GM12878 (cell line): ENCODE measurements around the gene LIPT1. TPM values are rescaled to one million over a fixed set of nuclear protein-coding genes. Genes with fewer than 3 reads are reported as not detected.

Experiments
- ATAC-seq: fragments of 200-7000 bp; cut with Tn5 transposase; 3 replicates; pipeline ENCODE4 v1.9.1; 2020; ENCODE audit warnings: mild to moderate bottlenecking, moderate library complexity
- BruUV-seq: library from RNA; stranded (reverse); fragments of 400-500 nt; replicated peaks from 2 replicates; lab custom pipeline; 2021; lab: Mats Ljungman, UMichigan
- CTCF ChIA-PET: fragments of 300-600 bp; sonication (Branson Sonifier 250); formaldehyde crosslinking; extraction: SDS; loops from one replicate; lab custom pipeline; 2021; ENCODE audit warnings: inconsistent platforms; lab: Yijun Ruan, JAX
- POLR2A ChIA-PET: fragments of 350-600 bp; formaldehyde crosslinking; extraction: SDS; loops from one replicate; lab custom pipeline; 2021; ENCODE audit warnings: inconsistent platforms; lab: Charles Lee
- RAD21 ChIA-PET: fragments of 300-600 bp; sonication (Branson Sonifier 250); formaldehyde crosslinking; loops from one replicate; lab custom pipeline; 2023; ENCODE audit warnings: antibody characterized with exemption; ENCODE audit not compliant: unreplicated experiment; lab: Charles Lee
- SMC1A ChIA-PET: fragments of 300-600 bp; sonication (Branson Sonifier 250); formaldehyde crosslinking; loops from one replicate; lab custom pipeline; 2023; ENCODE audit not compliant: unreplicated experiment, uncharacterized antibody; lab: Charles Lee
- DNase-seq: peaks from one replicate; pipeline ENCODE4 v3.0.0-alpha.2; 2011; ENCODE audit warnings: low read depth, low spot score
- FAIRE-seq: peaks from 3 replicates; lab custom pipeline; 2011; peaks lifted over from hg19 to GRCh38; lab: Jason Lieb, UNC
- H2AFZ ChIP-seq: 2 replicates; pipeline ENCODE4 v1.6.0; 2011; ENCODE audit warnings: low read depth, low read length, control low read depth; ENCODE audit not compliant: control insufficient read depth
- H3K27ac ChIP-seq: 2 replicates; pipeline ENCODE4 v1.5.1; 2011; ENCODE audit warnings: control low read depth; ENCODE audit not compliant: control insufficient read depth, insufficient read depth
- H3K27me3 ChIP-seq, 2 experiments: replicated peaks in 1 of 2; 2 replicates each; pipeline versions ENCODE4 v1.6.0 to v1.6.1; 2011; ENCODE audit warnings: low read length in 1 of 2; ENCODE audit not compliant: control insufficient read depth in 2 of 2, insufficient read depth in 2 of 2
- H3K36me3 ChIP-seq, 2 experiments: 2 replicates each; pipeline ENCODE4 v1.5.1; 2011; ENCODE audit warnings: low read length in 1 of 2; ENCODE audit not compliant: control insufficient read depth in 2 of 2, insufficient read depth in 2 of 2
- H3K4me1 ChIP-seq: 2 replicates; pipeline ENCODE4 v1.6.1; 2011; ENCODE audit warnings: mild to moderate bottlenecking, low read length, moderate library complexity, mixed read lengths; ENCODE audit not compliant: control insufficient read depth, insufficient read depth
- H3K4me2 ChIP-seq: 2 replicates; pipeline ENCODE4 v1.6.0; 2011; ENCODE audit warnings: control low read depth; ENCODE audit not compliant: control insufficient read depth, insufficient read depth
- H3K4me3 ChIP-seq: fragments of 200-600 bp; sonication (generic); 2 replicates; pipeline ENCODE4 v1.5.1; 2016
- H3K79me2 ChIP-seq: 2 replicates; pipeline ENCODE4 v1.6.0; 2011; ENCODE audit warnings: low read length; ENCODE audit not compliant: control insufficient read depth, insufficient read depth
- H3K9ac ChIP-seq: 2 replicates; pipeline ENCODE4 v1.8.0; 2011; ENCODE audit warnings: low read length, control low read depth, mixed read lengths; ENCODE audit not compliant: control insufficient read depth, insufficient read depth
- H3K9me3 ChIP-seq: replicated peaks from 3 replicates; pipeline ENCODE4 v1.5.1; 2011; ENCODE audit warnings: mild to moderate bottlenecking, low read length; ENCODE audit not compliant: control insufficient read depth, insufficient read depth
- H4K20me1 ChIP-seq: 2 replicates; pipeline ENCODE4 v1.6.0; 2011; ENCODE audit not compliant: control insufficient read depth, insufficient read depth
- CHD2 ChIP-seq: IDR thresholded peaks from 2 replicates; pipeline ENCODE4 v1.6.1; 2011; ENCODE audit warnings: low read depth, low read length, improper control_type of control experiment, borderline replicate concordance
- DPF2 ChIP-seq: fragments of 450-650 bp; IDR thresholded peaks from 2 replicates; pipeline ENCODE4 v1.6.1; 2017; ENCODE audit warnings: mild to moderate bottlenecking
- FOXK2 ChIP-seq: fragments of 450-650 bp; IDR thresholded peaks from 2 replicates; pipeline ENCODE4 v1.6.1; 2017; ENCODE audit warnings: mild to moderate bottlenecking, moderate library complexity
- MEF2A ChIP-seq: IDR thresholded peaks from 2 replicates; pipeline ENCODE4 v1.6.1; 2011; ENCODE audit warnings: low read depth, mild to moderate bottlenecking, low read length, moderate library complexity; ENCODE audit not compliant: insufficient read depth
- MXI1 ChIP-seq: fragments of 150-350 bp; IDR thresholded peaks from 2 replicates; pipeline ENCODE4 v1.6.1; 2011; ENCODE audit warnings: low read depth, mild to moderate bottlenecking, inconsistent platforms, low read length, improper control_type of control experiment
- MYB ChIP-seq: fragments of 150-350 bp; IDR thresholded peaks from 2 replicates; pipeline ENCODE4 v1.6.1; 2014; ENCODE audit warnings: mild to moderate bottlenecking, low read depth, low read length, borderline replicate concordance
- RCOR1 ChIP-seq: conservative IDR thresholded peaks from 2 replicates; pipeline ENCODE4 v1.6.1; 2012; ENCODE audit warnings: low read depth, low read length, improper control_type of control experiment
- SMC3 ChIP-seq: IDR thresholded peaks from 2 replicates; pipeline ENCODE4 v1.6.1; 2011; ENCODE audit warnings: low read length, improper control_type of control experiment, borderline replicate concordance
- SREBF2 ChIP-seq: IDR thresholded peaks from 2 replicates; pipeline ENCODE4 v1.6.1; 2012; ENCODE audit warnings: mild to moderate bottlenecking, low read length
- TCF12 ChIP-seq: IDR thresholded peaks from 2 replicates; pipeline ENCODE4 v1.6.1; 2011; ENCODE audit warnings: low read depth, mild to moderate bottlenecking, low read length
- ZNF24 ChIP-seq: fragments of 450-650 bp; IDR thresholded peaks from 2 replicates; pipeline ENCODE4 v1.6.1; 2017; ENCODE audit warnings: antibody characterized with exemption, mild to moderate bottlenecking
- ZNF622 ChIP-seq: fragments of 450-650 bp; IDR thresholded peaks from 2 replicates; pipeline ENCODE4 v1.6.1; 2017; ENCODE audit warnings: mild to moderate bottlenecking, inconsistent platforms
- ZSCAN29 ChIP-seq: fragments of 450-650 bp; IDR thresholded peaks from 2 replicates; pipeline ENCODE4 v1.6.1; 2017; ENCODE audit warnings: mild to moderate bottlenecking, moderate library complexity
- ZZZ3 ChIP-seq: IDR thresholded peaks from 2 replicates; pipeline ENCODE4 v1.6.1; 2011; ENCODE audit warnings: low read depth; ENCODE audit not compliant: control insufficient read depth, insufficient read length
- in situ Hi-C: fragments of 300-500 bp; cut with MboI; formaldehyde crosslinking; loops from 9 replicates; pipeline ENCODE4 v1.14.3; 2018; ENCODE audit warnings: mixed read lengths
- intact Hi-C: fragments of 100-400 bp; cut with micrococcal nuclease; formaldehyde crosslinking; loops from one replicate; pipeline ENCODE4 v1.14.2; 2022; ENCODE audit not compliant: unreplicated experiment
- polyA plus RNA-seq, 11 experiments: library from polyadenylated mRNA; depleted of rRNA in 4 of 11; unstranded in 6 of 11; stranded (reverse) in 5 of 11; fragments of >200 nt; fragmentation: Nextera tagmentation in 4 of 11; fragmentation: Illumina TruSeq in 1 of 11; extraction: Ambion mirVana in 4 of 11; extraction: Trizol in 1 of 11; gene quantifications; 1 replicate in 1 of 11; 2 replicates in 10 of 11; pipeline versions ENCODE4 v1.2.1 to v1.2.3, GENCODE V29; 2011 to 2016; ENCODE audit warnings: inconsistent platforms in 2 of 11, missing spikeins in 2 of 11, low read depth in 1 of 11
- total RNA-seq, 4 experiments: library from RNA; depleted of rRNA in 3 of 4; stranded (reverse); fragments of >200 nt in 3 of 4; fragmentation: Illumina TruSeq in 1 of 4; extraction: Trizol in 1 of 4; gene quantifications; 2 replicates each; pipeline versions ENCODE4 v1.2.1 to v1.2.3, GENCODE V29; 2013 to 2021
- TF ChIP-seq, protein P1 (sequence below): fragments of 450-650 bp; conservative IDR thresholded peaks from 2 replicates; pipeline ENCODE4 v1.6.1; 2017; ENCODE audit warnings: mild to moderate bottlenecking, moderate library complexity
- TF ChIP-seq, protein P2 (sequence below): fragments of 450-650 bp; IDR thresholded peaks from 2 replicates; pipeline ENCODE4 v1.6.1; 2016; ENCODE audit warnings: mild to moderate bottlenecking, moderate library complexity, borderline replicate concordance

LIPT1 gene
- total and polyA plus RNA-seq, 10 of the 15 experiments (the other 5 are each of a cell fraction or from before 2014, with no cell fraction given), result 8.0 to 15.5 (median 10.9) TPM

DNA sequence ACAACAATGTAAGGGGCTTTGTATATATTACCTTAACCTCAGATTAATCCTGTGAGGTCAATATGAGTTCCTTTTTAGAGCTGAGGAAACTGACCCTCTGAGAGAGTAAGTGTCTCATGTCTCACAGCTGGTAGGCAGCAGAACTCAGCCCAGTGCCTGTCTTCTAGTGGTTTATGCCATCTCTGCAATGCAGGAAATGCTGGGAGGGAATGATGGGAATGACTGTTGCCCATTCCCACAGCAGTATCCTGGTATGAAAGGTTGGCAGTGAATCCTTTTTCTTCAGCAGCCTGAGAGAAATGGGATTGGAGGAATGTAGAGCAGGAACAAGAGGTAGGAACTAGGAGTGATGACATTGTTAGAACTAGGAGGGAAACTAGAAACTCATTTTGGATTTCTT is 32.2 kb downstream of the LIPT1 start:
- DNase-seq (no peak), ATAC-seq (no peak)
- RAD21 ChIA-PET, result no interaction called here
- SMC1A ChIA-PET, result no interaction called here
- no peaks in the 10 kb centered on the region for H4K20me1 ChIP-seq
- no peak overlapping the region for H2AFZ ChIP-seq
- in situ Hi-C loops, result loop anchor here (25.0 kb wide), 1 partner anchor 300 kb away; the partner anchor contains the start of gene REV1
- BruUV-seq, result no TSS peak
- H3K4me2 ChIP-seq, result no peak overlapping the region
- H3K79me2 ChIP-seq, result peaks cover 25% of the 10 kb centered on the region
- CTCF ChIA-PET, result no interaction called here
- H3K4me3 ChIP-seq, result no peak overlapping the region
- TF ChIP-seq, protein P1, sequence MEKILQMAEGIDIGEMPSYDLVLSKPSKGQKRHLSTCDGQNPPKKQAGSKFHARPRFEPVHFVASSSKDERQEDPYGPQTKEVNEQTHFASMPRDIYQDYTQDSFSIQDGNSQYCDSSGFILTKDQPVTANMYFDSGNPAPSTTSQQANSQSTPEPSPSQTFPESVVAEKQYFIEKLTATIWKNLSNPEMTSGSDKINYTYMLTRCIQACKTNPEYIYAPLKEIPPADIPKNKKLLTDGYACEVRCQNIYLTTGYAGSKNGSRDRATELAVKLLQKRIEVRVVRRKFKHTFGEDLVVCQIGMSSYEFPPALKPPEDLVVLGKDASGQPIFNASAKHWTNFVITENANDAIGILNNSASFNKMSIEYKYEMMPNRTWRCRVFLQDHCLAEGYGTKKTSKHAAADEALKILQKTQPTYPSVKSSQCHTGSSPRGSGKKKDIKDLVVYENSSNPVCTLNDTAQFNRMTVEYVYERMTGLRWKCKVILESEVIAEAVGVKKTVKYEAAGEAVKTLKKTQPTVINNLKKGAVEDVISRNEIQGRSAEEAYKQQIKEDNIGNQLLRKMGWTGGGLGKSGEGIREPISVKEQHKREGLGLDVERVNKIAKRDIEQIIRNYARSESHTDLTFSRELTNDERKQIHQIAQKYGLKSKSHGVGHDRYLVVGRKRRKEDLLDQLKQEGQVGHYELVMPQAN, result no peak
- no peak for TF ChIP-seq SREBF2
- no peak for TF ChIP-seq FOXK2
- no peak for TF ChIP-seq MYB
- no peak for TF ChIP-seq TCF12
- TF ChIP-seq MXI1, result no peak
- no peak for TF ChIP-seq CHD2
- no peak for TF ChIP-seq ZNF622
- no peak for TF ChIP-seq DPF2
- TF ChIP-seq, protein P2, sequence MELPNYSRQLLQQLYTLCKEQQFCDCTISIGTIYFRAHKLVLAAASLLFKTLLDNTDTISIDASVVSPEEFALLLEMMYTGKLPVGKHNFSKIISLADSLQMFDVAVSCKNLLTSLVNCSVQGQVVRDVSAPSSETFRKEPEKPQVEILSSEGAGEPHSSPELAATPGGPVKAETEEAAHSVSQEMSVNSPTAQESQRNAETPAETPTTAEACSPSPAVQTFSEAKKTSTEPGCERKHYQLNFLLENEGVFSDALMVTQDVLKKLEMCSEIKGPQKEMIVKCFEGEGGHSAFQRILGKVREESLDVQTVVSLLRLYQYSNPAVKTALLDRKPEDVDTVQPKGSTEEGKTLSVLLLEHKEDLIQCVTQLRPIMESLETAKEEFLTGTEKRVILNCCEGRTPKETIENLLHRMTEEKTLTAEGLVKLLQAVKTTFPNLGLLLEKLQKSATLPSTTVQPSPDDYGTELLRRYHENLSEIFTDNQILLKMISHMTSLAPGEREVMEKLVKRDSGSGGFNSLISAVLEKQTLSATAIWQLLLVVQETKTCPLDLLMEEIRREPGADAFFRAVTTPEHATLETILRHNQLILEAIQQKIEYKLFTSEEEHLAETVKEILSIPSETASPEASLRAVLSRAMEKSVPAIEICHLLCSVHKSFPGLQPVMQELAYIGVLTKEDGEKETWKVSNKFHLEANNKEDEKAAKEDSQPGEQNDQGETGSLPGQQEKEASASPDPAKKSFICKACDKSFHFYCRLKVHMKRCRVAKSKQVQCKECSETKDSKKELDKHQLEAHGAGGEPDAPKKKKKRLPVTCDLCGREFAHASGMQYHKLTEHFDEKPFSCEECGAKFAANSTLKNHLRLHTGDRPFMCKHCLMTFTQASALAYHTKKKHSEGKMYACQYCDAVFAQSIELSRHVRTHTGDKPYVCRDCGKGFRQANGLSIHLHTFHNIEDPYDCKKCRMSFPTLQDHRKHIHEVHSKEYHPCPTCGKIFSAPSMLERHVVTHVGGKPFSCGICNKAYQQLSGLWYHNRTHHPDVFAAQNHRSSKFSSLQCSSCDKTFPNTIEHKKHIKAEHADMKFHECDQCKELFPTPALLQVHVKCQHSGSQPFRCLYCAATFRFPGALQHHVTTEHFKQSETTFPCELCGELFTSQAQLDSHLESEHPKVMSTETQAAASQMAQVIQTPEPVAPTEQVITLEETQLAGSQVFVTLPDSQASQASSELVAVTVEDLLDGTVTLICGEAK, result no peak
- no peak for TF ChIP-seq RCOR1
- TF ChIP-seq ZSCAN29, result no peak
- no peak for TF ChIP-seq ZNF24
- no peak for TF ChIP-seq MEF2A
- TF ChIP-seq SMC3, result no peak
- no peak for TF ChIP-seq ZZZ3
- TF ChIP-seq, all 136 proteins: peak for 0
- H3K27me3 ChIP-seq, result no peaks in the 10 kb centered on the region
- FAIRE-seq, result no peak
- peaks cover 0 to 7% of the 10 kb centered on the region in 2 experiments; a peak in 2 of 4 replicates for H3K36me3 ChIP-seq
- H3K4me1 ChIP-seq, result no peaks in the 10 kb centered on the region; the same call in 1 of the 2 replicates
- intact Hi-C loops, result no loop called here
- no peaks in the 10 kb centered on the region for H3K9me3 ChIP-seq
- H3K27ac ChIP-seq, result no peak overlapping the region
- POLR2A ChIA-PET, result interaction anchor here (0.7 kb wide), 1 partner anchor 19 kb away, joined by 3 read pairs; no protein-coding TSS in a partner anchor
- no peak overlapping the region for H3K9ac ChIP-seq
